ENCODE measurements around the gene CELF6.

Gene CELF6

GRCh38 chr15:72271895-72272212, 48.1 kb downstream of the CELF6 start:
- no peak for DNase-seq (ENCODE audit: low read depth in 2 of 2)

- no peak for DNase-seq (ENCODE audit: low read depth in 2 of 2)
Observed at GRCh38 chr15:72271221-72271620, 48.7 kb downstream of the CELF6 start.

- DNase-seq (ENCODE audit: low read depth in 2 of 2) = no peak
Observed at GRCh38 chr15:72269739-72270138, 50.2 kb downstream of the CELF6 start.

- DNase-seq (ENCODE audit: low read depth in 2 of 2) = no peak
Observed at GRCh38 chr15:72265031-72265430, 54.9 kb downstream of the CELF6 start.

GRCh38 chr15:72252663-72253299, 67.2 kb downstream of the CELF6 start:
- no peak for DNase-seq (ENCODE audit: low read depth in 2 of 2)

- DNase-seq (ENCODE audit: low read depth in 2 of 2) = no peak
Observed at GRCh38 chr15:72249142-72249810, 70.7 kb downstream of the CELF6 start.

- no peak for DNase-seq (ENCODE audit: low read depth in 2 of 2)
Observed at GRCh38 chr15:72248514-72248913, 71.4 kb downstream of the CELF6 start.

GRCh38 chr15:72242775-72243370, 77.1 kb downstream of the CELF6 start:
- DNase-seq (ENCODE audit: low read depth in 2 of 2) = no peak

- DNase-seq (ENCODE audit: low read depth in 2 of 2) = no peak
Observed at GRCh38 chr15:72239652-72240051, 80.3 kb downstream of the CELF6 start.

GRCh38 chr15:72238586-72238985, 81.4 kb downstream of the CELF6 start:
- DNase-seq (ENCODE audit: low read depth in 2 of 2) = no peak

- no peak for DNase-seq (ENCODE audit: low read depth in 2 of 2)
Observed at GRCh38 chr15:72237853-72238224, 82.1 kb downstream of the CELF6 start.

- peak; percentile 44 to 52 for DNase-seq (ENCODE audit: low read depth in 2 of 2)
Observed at GRCh38 chr15:72237029-72237852, 82.7 kb downstream of the CELF6 start.

- no peak for DNase-seq (ENCODE audit: low read depth in 2 of 2)
Observed at GRCh38 chr15:72236381-72237003, 83.5 kb downstream of the CELF6 start.

GRCh38 chr15:72235298-72235697, 84.7 kb downstream of the CELF6 start:
- no peak for DNase-seq (ENCODE audit: low read depth in 2 of 2)
